Astrocyte (in vitro differentiated cells and primary cell): ENCODE data around the gene PGGHG. TPM values are rescaled to one million over a fixed set of nuclear protein-coding genes. Genes with fewer than 3 reads are reported as not detected.

Experiments used
- DNase-seq: peaks from one replicate; pipeline ENCODE4 v3.0.0-alpha.2; 2010; ENCODE audit warnings: low read depth
- FAIRE-seq: peaks from 2 replicates; lab custom pipeline; 2011; peaks lifted over from hg19 to GRCh38; lab: Jason Lieb, UNC
- H2AFZ ChIP-seq: 2 replicates; pipeline ENCODE4 v1.6.0; 2012; ENCODE audit warnings: low read depth, low read length, inconsistent platforms
- H3K27ac ChIP-seq: 2 replicates; pipeline ENCODE4 v1.5.1; 2011; ENCODE audit warnings: low read depth, low read length, inconsistent platforms
- H3K27me3 ChIP-seq: 2 replicates; pipeline ENCODE4 v1.6.0; 2011; ENCODE audit warnings: low read length, inconsistent platforms; ENCODE audit not compliant: insufficient read depth
- H3K36me3 ChIP-seq: 2 replicates; pipeline ENCODE4 v1.5.1; 2011; ENCODE audit warnings: low read length, inconsistent platforms; ENCODE audit not compliant: insufficient read depth
- H3K4me1 ChIP-seq: 2 replicates; pipeline ENCODE4 v1.5.1; 2011; ENCODE audit warnings: low read length, inconsistent platforms; ENCODE audit not compliant: insufficient read depth
- H3K4me2 ChIP-seq: 2 replicates; pipeline ENCODE4 v1.6.0; 2012; ENCODE audit warnings: low read length, inconsistent platforms
- H3K4me3 ChIP-seq: 2 replicates; pipeline ENCODE4 v1.5.1; 2011; ENCODE audit warnings: low read depth, mild to moderate bottlenecking, low read length, inconsistent platforms; ENCODE audit not compliant: insufficient read depth
- H3K79me2 ChIP-seq: 2 replicates; pipeline ENCODE4 v1.6.0; 2012; ENCODE audit warnings: mild to moderate bottlenecking, low read length, inconsistent platforms; ENCODE audit not compliant: insufficient read depth
- H3K9ac ChIP-seq: 2 replicates; pipeline ENCODE4 v1.6.0; 2012; ENCODE audit warnings: mild to moderate bottlenecking, low read length, inconsistent platforms
- H3K9me3 ChIP-seq: 2 replicates; pipeline ENCODE4 v1.5.1; 2012; ENCODE audit warnings: low read depth, mild to moderate bottlenecking, low read length, inconsistent platforms; ENCODE audit not compliant: insufficient read depth
- H4K20me1 ChIP-seq: 2 replicates; pipeline ENCODE4 v1.6.0; 2012; ENCODE audit warnings: low read length, inconsistent platforms; ENCODE audit not compliant: insufficient read depth
- H3K27ac Mint-ChIP-seq: one replicate; pipeline ENCODE4 v1.8.0; 2021; ENCODE audit warnings: mild to moderate bottlenecking, mixed read lengths; ENCODE audit not compliant: unreplicated experiment
- H3K27me3 Mint-ChIP-seq: one replicate; pipeline ENCODE4 v1.8.0; 2021; ENCODE audit warnings: low read depth, mixed read lengths; ENCODE audit not compliant: unreplicated experiment
- H3K36me3 Mint-ChIP-seq: one replicate; pipeline ENCODE4 v1.8.0; 2021; ENCODE audit warnings: low read depth, mixed read lengths; ENCODE audit not compliant: unreplicated experiment
- H3K4me1 Mint-ChIP-seq: one replicate; pipeline ENCODE4 v1.8.0; 2021; ENCODE audit warnings: low read depth, mixed read lengths; ENCODE audit not compliant: unreplicated experiment
- H3K4me3 Mint-ChIP-seq: one replicate; pipeline ENCODE4 v1.8.0; 2021; ENCODE audit warnings: mild to moderate bottlenecking, moderate library complexity, mixed read lengths; ENCODE audit not compliant: unreplicated experiment
- H3K9me3 Mint-ChIP-seq: one replicate; pipeline ENCODE4 v1.8.0; 2021; ENCODE audit warnings: mild to moderate bottlenecking, mixed read lengths; ENCODE audit not compliant: unreplicated experiment
- EZH2 ChIP-seq: IDR thresholded peaks from 2 replicates; pipeline ENCODE4 v1.6.1; 2012; ENCODE audit warnings: mild to moderate bottlenecking, low read length, inconsistent platforms; ENCODE audit not compliant: insufficient read depth
- total RNA-seq: library from RNA; stranded (reverse); gene quantifications from 2 replicates; pipeline ENCODE4 v1.2.1, GENCODE V29; 2021
- TF ChIP-seq, protein P1 (sequence below): IDR thresholded peaks from 2 replicates; pipeline ENCODE4 v1.5.1; 2011; ENCODE audit warnings: low read depth, mild to moderate bottlenecking, inconsistent platforms, low read length, moderate library complexity; ENCODE audit not compliant: insufficient read depth

The PGGHG gene
- total RNA-seq, 1 donor from 2014 or later = 25.1 TPM

- Histone ChIP-seq H3K9ac (no peak overlapping the region), H3K4me2 (no peak overlapping the region)
Measured at GRCh38 chr11:337711-338110, 48.8 kb downstream of the PGGHG start.

DNA sequence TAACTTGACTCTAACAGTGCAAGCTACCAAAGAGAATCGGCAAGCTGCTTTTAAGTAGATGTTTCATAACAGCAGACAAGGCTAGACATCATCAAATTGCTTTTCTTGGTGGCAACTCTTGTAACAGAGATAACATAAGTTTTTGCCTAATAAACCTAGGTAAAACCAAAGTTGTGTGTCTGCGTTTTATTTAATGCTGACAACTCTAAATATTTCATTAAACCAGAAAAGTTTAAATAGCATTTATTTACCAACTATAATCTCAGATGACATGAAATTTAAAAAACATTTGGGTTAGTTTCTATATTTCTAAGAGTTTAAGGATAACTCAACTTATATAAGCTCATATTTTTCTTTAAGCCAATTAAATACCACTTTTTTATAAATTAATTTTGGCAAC lies 51.0 kb downstream of the PGGHG start:
- no peaks in the 10 kb centered on the region for H3K36me3 Mint-ChIP-seq
- Histone ChIP-seq H3K27ac (no peak overlapping the region), H2AFZ (no peak overlapping the region), H4K20me1 (no peaks in the 10 kb centered on the region), H3K9me3 (no peaks in the 10 kb centered on the region), H3K4me1 (no peaks in the 10 kb centered on the region), H3K4me3 (no peak overlapping the region), H3K9ac (no peak overlapping the region), H3K36me3 (no peaks in the 10 kb centered on the region), H3K27me3 (no peaks in the 10 kb centered on the region), H3K4me2 (no peak overlapping the region), H3K79me2 (no peaks in the 10 kb centered on the region)
- TF ChIP-seq, protein P1, sequence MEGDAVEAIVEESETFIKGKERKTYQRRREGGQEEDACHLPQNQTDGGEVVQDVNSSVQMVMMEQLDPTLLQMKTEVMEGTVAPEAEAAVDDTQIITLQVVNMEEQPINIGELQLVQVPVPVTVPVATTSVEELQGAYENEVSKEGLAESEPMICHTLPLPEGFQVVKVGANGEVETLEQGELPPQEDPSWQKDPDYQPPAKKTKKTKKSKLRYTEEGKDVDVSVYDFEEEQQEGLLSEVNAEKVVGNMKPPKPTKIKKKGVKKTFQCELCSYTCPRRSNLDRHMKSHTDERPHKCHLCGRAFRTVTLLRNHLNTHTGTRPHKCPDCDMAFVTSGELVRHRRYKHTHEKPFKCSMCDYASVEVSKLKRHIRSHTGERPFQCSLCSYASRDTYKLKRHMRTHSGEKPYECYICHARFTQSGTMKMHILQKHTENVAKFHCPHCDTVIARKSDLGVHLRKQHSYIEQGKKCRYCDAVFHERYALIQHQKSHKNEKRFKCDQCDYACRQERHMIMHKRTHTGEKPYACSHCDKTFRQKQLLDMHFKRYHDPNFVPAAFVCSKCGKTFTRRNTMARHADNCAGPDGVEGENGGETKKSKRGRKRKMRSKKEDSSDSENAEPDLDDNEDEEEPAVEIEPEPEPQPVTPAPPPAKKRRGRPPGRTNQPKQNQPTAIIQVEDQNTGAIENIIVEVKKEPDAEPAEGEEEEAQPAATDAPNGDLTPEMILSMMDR = no peak
- TF ChIP-seq EZH2 = no peak
- H3K27me3 Mint-ChIP-seq = no peaks in the 10 kb centered on the region
- peaks cover 11% of the 10 kb centered on the region for H3K4me1 Mint-ChIP-seq
- peaks cover 1% of the 10 kb centered on the region for H3K9me3 Mint-ChIP-seq
- DNase-seq = no peak
- no peak for FAIRE-seq
- H3K27ac Mint-ChIP-seq = no peak overlapping the region
- no peak overlapping the region for H3K4me3 Mint-ChIP-seq

More at GRCh38 chr11:337711-338110, 48.8 kb downstream of the PGGHG start:
- Mint-ChIP-seq H3K9me3 (no peaks in the 10 kb centered on the region), H3K4me1 (peaks cover 19% of the 10 kb centered on the region), H3K27ac (no peak overlapping the region), H3K27me3 (no peaks in the 10 kb centered on the region), H3K36me3 (no peaks in the 10 kb centered on the region), H3K4me3 (no peak overlapping the region)
- no peaks in the 10 kb centered on the region for H3K79me2 ChIP-seq
- H3K4me3 ChIP-seq = no peak overlapping the region
- H3K27ac ChIP-seq = no peak overlapping the region
- H4K20me1 ChIP-seq = no peaks in the 10 kb centered on the region
- DNase-seq = no peak
- peaks cover 6% of the 10 kb centered on the region for H3K4me1 ChIP-seq
- no peak for FAIRE-seq
- H2AFZ ChIP-seq = no peak overlapping the region
- TF ChIP-seq, protein P1 = no peak
- no peak for TF ChIP-seq EZH2
- H3K27me3 ChIP-seq = no peaks in the 10 kb centered on the region
- H3K9me3 ChIP-seq = no peaks in the 10 kb centered on the region
- H3K36me3 ChIP-seq = no peaks in the 10 kb centered on the region
